HG02970 (cell line): ENCODE measurements around the gene HSPA12A.

Experiments
- ATAC-seq: cut with Tn5 transposase; IDR thresholded peaks from one replicate; pipeline ENCODE4 v1.9.1; 2021; ENCODE audit warnings: mild to moderate bottlenecking, moderate library complexity, moderate number of reproducible peaks; ENCODE audit not compliant: unreplicated experiment, low FRiP score

HSPA12A gene

GRCh38 chr10:116742367-116743265 lies at the start of gene HSPA12A:
TSS of gene HSPA12A (minus strand) at chr10:116742566. CDS start at chr10:116742469, 97 bp downstream.
- peak; percentile 85 for ATAC-seq

GRCh38 chr10:116791241-116791640 lies 48.9 kb upstream of the HSPA12A start:
- ATAC-seq, result no peak

- peak; percentile 85 for ATAC-seq
Observed at GRCh38 chr10:116787893-116788665, 45.7 kb upstream of the HSPA12A start.

GRCh38 chr10:116787053-116787659 lies 44.8 kb upstream of the HSPA12A start:
- ATAC-seq, result no peak

- ATAC-seq, result no peak
Observed at GRCh38 chr10:116785867-116786266, 43.5 kb upstream of the HSPA12A start.

- no peak for ATAC-seq
Observed at GRCh38 chr10:116785282-116785681, 42.9 kb upstream of the HSPA12A start.

- no peak for ATAC-seq
Observed at GRCh38 chr10:116784651-116785050, 42.3 kb upstream of the HSPA12A start.

- no peak for ATAC-seq
Observed at GRCh38 chr10:116784035-116784434, 41.7 kb upstream of the HSPA12A start.

GRCh38 chr10:116783011-116783655 lies 40.8 kb upstream of the HSPA12A start:
- ATAC-seq, result no peak

GRCh38 chr10:116781370-116781884 lies 39.1 kb upstream of the HSPA12A start:
- ATAC-seq, result no peak

GRCh38 chr10:116780691-116781205 lies 38.4 kb upstream of the HSPA12A start:
- no peak for ATAC-seq

GRCh38 chr10:116779076-116779687 lies 36.8 kb upstream of the HSPA12A start:
- ATAC-seq, result no peak

GRCh38 chr10:116777006-116777405 lies 34.6 kb upstream of the HSPA12A start:
- no peak for ATAC-seq

- ATAC-seq, result no peak
Observed at GRCh38 chr10:116775488-116776400, 33.4 kb upstream of the HSPA12A start.

- no peak for ATAC-seq
Observed at GRCh38 chr10:116774728-116775151, 32.4 kb upstream of the HSPA12A start.

- no peak for ATAC-seq
Observed at GRCh38 chr10:116772909-116773705, 30.7 kb upstream of the HSPA12A start.

GRCh38 chr10:116771959-116772585 lies 29.7 kb upstream of the HSPA12A start:
- ATAC-seq, result no peak
